ENCODE results near the gene KANSL1.

KANSL1 gene

DNA sequence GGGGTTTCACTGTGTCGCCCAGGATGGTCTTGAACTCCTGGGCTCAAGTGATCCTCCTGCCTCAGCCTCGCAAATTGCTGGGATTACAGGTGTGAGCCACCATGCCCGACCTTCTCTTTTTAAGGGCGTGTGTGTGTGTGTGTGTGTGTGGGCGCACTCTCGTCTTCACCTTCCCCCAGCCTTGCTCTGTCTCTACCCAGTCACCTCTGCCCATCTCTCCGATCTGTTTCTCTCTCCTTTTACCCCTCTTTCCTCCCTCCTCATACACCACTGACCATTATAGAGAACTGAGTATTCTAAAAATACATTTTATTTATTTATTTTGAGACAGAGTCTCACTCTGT lies 190.3 kb downstream of the KANSL1 start:
- no peak for DNase-seq (ENCODE audit: low read depth in 2 of 2, low spot score in 1 of 2)

DNA sequence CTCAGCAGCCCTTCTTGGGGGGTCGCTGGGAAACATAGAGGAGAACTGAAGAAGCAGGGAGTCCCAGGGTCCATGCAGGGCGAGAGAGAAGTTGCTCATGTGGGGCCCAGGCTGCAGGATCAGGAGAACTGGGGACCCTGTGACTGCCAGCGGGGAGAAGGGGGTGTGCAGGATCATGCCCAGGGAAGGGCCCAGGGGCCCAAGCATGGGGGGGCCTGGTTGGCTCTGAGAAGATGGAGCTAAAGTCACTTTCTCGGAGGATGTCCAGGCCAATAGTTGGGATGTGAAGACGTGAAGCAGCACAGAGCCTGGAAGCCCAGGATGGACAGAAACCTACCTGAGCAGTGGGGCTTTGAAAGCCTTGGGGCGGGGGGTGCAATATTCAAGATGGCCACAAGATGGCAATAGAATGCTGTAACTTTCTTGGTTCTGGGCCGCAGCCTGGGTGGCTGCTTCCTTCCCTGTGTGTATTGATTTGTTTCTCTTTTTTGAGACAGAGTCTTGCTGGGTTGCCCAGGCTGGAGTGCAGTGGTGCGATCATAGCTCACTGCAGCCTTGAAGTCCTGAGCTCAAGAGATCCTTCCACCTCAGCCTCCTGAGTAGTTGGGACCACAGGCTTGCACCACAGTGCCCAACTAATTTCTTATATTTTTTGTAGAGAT lies 190.8 kb downstream of the KANSL1 start:
- peak; percentile 44 to 61 for DNase-seq (ENCODE audit: low read depth in 2 of 2, low spot score in 1 of 2)

DNA sequence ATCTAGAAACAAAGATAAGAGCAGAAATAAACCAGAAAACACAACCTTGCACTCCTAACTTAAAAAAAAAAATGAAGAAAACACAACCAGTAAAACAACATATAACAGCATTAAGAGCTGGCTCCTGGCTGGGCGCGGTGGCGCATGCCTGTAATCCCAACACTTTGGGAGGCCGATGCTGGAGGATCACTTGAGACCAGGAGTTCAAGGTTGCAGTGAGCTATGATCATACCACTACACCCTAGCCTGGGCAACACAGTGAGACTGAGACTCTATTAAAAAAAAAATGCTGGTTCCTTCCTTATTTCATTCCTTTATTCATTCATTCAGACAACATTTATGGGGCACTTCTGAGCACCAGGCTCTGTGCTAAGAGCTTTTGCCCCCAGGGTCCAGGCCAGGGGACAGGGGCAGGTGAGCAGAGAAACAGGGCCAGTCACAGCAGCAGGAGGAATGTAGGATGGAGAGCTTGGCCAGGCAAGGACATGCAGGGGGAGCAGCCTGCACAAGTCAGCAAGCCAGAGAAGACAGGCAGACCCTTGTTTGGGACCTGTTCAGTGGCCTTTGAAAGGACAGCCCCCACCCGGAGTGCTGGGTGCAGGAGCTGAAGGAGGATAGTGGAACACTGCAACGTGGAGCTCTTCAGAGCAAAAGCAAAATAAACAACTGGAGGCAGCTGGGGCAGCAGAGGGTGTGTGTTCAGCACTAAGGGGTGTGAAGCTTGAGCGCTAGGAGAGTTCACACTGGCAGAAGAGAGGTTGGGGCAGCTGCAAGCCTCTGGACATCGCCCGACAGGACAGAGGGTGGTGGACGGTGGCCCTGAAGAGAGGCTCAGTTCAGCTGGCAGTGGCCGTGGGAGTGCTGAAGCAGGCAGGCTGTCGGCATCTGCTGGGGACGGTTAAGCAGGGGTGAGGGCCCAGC lies 191.6 kb downstream of the KANSL1 start:
- no peak for DNase-seq (ENCODE audit: low read depth in 2 of 2, low spot score in 1 of 2)

DNA sequence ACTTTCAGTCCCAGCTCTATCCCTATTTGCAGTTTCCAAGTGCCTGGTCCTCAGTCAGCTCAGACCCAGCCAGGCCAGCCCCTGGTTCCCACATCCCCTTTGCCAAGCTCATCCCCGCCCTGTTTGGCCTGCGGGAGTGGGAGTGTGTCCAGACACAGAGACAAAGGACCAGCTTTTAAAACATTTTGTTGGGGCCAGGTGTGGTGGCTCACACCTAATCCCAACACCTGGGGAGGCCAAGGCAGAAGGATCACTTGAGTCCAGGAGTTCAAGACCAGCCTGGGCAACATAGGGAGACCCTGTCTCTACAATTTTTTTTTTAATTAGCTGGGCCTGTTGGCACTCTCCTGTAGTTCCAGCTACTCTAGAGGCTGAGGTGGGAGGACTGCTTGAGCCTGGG lies 192.5 kb downstream of the KANSL1 start:
- DNase-seq (ENCODE audit: low read depth in 2 of 2, low spot score in 1 of 2), result no peak

DNA sequence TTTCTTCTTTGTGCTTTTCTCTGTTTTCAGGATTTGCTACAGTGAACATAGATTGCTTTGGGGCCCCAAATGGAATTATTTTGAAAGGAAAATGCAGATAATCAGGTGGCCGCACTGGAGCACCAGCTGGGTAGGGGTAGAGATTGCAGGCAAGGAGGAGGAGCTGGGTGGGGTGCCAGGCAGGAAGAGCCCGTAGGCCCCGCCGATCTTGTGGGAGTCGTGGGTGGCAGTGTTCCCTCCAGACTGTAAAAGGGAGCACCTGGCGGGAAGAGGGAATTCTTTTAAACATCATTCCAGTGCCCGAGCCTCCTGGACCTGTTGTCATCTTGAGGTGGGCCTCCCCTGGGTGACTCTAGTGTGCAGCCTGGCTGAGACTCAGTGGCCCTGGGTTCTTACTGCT lies 192.9 kb downstream of the KANSL1 start:
- no peak for DNase-seq (ENCODE audit: low read depth in 2 of 2, low spot score in 1 of 2)

DNA sequence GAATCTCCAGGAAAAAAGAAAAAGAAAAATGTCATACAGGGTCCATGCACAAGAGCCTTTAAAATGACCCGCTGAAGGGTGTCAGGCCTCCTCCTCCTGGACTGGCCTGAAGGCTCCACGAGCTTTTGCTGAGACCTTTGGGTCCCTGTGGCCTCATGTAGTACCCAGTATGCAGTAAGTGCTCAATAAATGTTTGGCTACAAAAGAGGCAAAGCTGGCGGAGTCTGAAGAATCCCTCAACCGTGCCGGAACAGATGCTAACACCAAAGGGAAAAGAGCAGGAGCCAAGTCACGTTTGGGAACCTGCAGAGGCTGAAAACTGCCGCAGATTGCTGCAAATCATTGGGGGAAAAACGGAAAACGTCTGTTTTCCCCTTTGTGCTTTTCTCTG lies 193.3 kb downstream of the KANSL1 start:
- DNase-seq (ENCODE audit: low read depth in 2 of 2, low spot score in 1 of 2), result no peak

DNA sequence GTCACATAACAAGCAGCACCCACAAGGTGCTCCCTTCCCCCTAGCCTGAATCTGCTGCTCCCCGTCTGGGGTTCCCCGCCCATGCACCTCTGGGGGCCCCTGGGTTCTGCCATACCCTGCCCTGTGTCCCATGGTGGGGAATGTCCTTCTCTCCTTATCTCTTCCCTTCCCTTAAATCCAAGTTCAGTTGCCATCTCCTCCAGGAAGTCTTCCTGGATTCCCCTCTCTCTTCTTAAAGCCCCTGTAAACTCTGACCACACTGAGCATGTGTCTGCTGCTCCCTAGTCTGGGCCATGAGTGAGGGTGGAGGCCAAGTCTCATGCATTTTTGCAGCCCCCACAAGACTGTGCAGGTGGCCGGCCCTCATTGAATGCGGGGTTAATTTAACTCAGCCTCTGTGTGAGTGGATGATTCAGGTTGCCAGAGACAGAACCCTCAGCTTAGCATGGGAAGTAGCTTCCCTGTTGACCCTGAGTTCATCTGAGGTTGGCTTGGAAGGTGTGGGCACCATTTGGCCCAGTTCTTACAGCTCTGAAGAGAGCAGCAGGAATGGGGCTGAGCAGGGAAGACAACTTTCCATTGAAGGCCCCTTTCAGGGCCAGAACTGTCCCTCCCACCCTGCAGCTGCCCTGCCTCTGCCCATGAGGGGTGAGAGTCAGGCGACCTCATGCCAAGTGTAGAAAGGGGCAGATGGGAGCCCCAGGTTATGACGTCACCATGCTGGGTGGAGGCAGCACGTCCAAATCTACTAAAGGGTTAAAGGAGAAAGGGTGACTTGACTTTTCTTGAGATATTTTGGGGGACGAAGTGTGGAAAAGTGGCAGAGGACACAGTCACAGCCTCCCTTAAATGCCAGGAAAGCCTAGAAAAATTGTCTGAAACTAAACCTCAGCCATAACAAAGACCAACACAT lies 194.0 kb downstream of the KANSL1 start, which contains the start of gene STH:
Gene STH, plus strand, starts transcription at position 264 of the 913 bp plus-strand sequence. Its CDS starts 30 bp downstream, at position 294.
- no peak for DNase-seq (ENCODE audit: low read depth in 2 of 2, low spot score in 1 of 2)

DNA sequence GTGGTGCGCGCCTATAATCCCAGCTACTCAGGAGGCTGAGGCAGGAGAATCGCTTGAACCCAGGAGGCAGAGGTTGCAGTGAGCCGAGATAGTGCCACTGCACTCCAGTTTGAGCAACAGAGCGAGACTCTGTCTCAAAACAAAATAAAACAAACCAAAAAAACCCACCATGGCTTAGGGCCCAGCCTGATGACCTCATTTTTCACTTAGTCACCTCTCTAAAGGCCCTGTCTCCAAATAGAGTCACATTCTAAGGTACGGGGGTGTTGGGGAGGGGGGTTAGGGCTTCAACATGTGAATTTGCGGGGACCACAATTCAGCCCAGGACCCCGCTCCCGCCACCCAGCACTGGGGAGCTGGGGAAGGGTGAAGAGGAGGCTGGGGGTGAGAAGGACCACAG lies 195.6 kb downstream of the KANSL1 start:
- DNase-seq (ENCODE audit: low read depth in 2 of 2, low spot score in 1 of 2), result no peak

DNA sequence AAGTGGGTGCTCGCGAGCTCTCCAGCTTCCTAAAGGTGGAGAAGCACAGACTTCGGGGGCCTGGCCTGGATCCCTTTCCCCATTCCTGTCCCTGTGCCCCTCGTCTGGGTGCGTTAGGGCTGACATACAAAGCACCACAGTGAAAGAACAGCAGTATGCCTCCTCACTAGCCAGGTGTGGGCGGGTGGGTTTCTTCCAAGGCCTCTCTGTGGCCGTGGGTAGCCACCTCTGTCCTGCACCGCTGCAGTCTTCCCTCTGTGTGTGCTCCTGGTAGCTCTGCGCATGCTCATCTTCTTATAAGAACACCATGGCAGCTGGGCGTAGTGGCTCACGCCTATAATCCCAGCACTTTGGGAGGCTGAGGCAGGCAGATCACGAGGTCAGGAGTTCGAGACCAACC lies 196.1 kb downstream of the KANSL1 start:
- no peak for DNase-seq (ENCODE audit: low read depth in 2 of 2, low spot score in 1 of 2)

DNA sequence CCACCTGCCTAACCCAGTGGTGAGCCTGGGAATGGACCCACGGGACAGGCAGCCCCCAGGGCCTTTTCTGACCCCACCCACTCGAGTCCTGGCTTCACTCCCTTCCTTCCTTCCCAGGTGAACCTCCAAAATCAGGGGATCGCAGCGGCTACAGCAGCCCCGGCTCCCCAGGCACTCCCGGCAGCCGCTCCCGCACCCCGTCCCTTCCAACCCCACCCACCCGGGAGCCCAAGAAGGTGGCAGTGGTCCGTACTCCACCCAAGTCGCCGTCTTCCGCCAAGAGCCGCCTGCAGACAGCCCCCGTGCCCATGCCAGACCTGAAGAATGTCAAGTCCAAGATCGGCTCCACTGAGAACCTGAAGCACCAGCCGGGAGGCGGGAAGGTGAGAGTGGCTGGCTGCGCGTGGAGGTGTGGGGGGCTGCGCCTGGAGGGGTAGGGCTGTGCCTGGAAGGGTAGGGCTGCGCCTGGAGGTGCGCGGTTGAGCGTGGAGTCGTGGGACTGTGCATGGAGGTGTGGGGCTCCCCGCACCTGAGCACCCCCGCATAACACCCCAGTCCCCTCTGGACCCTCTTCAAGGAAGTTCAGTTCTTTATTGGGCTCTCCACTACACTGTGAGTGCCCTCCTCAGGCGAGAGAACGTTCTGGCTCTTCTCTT lies 196.8 kb downstream of the KANSL1 start:
- DNase-seq (ENCODE audit: low read depth in 2 of 2, low spot score in 1 of 2), result no peak

DNA sequence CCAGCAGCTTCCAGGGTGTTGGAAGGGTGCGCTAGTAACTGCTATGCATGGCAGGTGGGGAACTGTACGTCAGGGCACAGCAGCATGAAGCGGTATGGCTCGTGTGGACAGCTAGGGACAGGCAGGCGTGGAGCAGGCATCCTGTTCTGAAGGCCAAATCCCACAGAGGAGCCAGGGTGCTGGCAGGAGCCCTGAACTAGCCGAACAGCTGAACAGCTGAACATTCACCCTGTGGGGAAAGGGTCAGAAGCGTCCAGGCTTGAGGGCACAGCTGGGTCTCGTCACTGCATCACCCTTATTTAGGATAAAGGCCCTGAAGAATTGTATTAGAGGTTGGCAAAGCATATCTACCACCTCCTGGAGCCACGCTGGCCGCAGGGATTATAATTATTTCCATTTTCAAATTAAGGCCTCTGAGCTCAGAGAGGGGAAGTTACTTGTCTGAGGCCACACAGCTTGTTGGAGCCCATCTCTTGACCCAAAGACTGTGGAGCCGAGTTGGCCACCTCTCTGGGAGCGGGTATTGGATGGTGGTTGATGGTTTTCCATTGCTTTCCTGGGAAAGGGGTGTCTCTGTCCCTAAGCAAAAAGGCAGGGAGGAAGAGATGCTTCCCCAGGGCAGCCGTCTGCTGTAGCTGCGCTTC lies 197.5 kb downstream of the KANSL1 start:
- no peak for DNase-seq (ENCODE audit: low read depth in 2 of 2, low spot score in 1 of 2)

DNA sequence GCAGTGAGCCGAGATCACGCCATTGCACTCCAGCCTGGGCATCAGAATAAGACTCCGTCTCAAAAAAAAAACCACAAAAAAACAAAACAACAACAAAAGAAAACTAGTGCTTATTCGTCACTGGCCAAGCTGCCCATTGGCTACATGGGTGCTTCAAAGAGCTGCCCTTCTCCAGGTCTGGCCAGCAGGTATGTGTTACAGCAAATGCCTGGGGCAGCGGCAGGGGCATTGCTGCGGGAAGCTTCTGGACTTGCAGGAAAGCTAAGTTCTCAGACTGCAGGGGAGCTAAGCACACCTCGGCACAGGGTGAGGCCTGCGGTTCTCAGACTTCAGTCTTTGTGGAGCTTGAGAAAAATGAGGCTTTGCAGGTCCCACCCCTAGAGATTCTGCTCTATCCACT lies 198.2 kb downstream of the KANSL1 start:
- DNase-seq (ENCODE audit: low read depth in 2 of 2, low spot score in 1 of 2), result no peak

DNA sequence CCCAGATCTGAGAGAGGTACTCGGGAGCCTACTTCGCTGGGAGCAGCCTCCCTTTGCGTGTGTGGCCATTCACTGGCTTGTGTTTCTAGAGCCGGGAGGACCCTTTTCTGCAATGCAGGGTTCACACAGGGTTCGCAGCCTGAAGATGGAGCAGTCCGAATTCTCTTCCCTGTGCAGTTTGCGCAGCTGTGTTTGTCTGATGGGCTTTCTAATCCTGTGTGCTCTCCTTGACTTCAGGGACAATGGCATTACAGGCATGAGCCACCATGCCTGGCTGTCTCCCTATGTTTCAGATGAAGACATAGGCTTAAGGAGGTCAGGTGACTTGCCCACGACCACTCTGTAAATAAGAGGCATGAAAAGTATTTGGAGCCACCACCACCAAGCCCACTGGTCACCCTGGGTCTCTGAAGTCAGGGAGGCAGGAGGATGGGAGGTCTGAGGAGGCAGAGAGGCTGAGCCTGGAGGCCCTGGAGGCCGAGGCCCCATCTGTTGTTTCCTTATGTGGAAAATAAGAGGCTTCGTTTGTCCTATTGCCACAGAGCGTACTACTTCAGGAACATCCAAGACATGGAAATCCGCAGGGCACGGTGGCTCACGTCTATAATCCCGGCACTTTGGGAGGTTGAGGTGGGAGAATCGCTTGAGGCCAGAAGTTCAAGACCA lies 199.1 kb downstream of the KANSL1 start:
- DNase-seq (ENCODE audit: low read depth in 2 of 2, low spot score in 1 of 2), result no peak

DNA sequence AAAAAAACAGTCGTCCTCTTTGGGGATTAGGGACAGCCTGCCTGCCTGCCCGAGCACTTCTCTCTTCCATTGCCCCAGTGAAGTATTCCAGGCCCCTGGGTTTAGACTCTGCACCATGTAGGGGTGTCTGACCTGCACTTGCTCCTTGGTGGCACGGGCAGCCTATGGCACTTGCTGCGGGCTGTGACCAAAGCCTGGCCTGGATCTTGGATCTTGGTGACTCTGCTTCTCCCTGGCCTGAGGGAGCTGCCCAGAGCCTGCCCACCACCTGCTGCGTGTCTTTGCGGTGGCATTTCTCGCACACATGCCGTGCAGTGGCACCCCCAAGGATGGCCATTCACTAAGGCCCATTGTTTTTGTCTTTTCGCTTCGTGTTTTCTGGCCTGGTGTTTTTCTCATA lies 200.3 kb downstream of the KANSL1 start:
- DNase-seq (ENCODE audit: low read depth in 2 of 2, low spot score in 1 of 2), result no peak

DNA sequence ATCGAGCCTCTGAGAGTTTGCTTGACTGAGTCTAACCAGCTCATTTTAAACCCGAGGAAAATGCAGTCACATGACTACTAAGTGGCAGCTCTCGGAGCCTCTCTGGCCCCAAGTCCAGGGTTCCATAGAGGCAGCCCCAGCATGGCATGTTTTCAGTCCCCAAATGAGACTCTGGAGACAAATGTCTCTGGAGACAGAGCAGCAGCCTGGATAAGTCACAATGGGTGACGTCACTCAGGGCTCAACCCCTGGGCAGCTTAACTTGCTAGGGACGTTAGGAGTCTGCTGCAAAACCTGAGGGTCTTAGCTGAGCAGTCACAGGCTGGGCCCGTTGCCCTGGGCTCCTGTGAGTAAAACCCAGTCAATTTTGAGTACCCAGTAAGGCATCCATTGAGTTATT lies 201.1 kb downstream of the KANSL1 start:
- no peak for DNase-seq (ENCODE audit: low read depth in 2 of 2, low spot score in 1 of 2)

DNA sequence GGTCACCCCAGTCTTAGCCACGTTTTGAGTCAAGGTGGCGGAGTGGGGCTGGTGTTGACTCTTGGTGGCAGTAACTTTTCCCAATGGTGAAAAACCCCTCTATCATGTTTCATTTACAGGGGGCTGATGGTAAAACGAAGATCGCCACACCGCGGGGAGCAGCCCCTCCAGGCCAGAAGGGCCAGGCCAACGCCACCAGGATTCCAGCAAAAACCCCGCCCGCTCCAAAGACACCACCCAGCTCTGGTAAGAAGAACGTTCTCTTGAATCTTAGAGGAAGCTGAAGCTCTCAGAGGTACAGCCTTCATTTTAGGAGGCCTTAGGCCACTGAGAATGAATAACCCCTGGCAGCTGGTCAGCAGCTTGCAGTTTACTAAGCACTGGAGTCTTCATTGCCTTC lies 201.9 kb downstream of the KANSL1 start:
- DNase-seq (ENCODE audit: low read depth in 2 of 2, low spot score in 1 of 2), result no peak

DNA sequence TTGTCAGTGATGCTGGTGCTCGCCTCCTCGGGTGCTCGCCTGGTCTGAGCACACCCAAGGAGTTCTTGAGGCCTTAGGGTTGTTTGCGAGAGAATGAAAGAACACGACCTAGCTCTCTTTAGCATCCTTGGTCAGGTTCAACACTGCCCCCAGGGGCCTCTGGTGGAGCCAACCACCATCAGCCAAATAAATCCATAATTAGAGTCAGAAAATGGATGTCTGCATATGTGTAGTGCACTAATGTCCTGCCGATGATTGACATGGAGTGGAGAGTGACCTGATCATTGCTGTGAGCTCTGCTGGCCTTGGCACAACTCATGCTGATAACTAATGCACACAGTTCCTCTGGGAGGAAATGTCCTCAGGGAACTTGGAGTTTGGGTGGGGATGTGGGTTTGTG lies 202.3 kb downstream of the KANSL1 start:
- no peak for DNase-seq (ENCODE audit: low read depth in 2 of 2, low spot score in 1 of 2)

DNA sequence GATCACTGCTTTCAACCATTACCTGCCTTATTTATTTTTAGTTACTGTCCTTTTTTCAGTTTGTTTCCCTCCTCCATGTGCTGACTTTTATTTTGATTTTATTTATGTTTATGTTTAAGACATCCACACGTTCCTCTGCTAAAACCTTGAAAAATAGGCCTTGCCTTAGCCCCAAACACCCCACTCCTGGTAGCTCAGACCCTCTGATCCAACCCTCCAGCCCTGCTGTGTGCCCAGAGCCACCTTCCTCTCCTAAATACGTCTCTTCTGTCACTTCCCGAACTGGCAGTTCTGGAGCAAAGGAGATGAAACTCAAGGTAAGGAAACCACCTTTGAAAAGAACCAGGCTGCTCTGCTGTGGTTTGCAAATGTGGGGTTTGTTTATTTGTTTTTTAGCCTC lies 203.5 kb downstream of the KANSL1 start:
- no peak for DNase-seq (ENCODE audit: low read depth in 2 of 2, low spot score in 1 of 2)

DNA sequence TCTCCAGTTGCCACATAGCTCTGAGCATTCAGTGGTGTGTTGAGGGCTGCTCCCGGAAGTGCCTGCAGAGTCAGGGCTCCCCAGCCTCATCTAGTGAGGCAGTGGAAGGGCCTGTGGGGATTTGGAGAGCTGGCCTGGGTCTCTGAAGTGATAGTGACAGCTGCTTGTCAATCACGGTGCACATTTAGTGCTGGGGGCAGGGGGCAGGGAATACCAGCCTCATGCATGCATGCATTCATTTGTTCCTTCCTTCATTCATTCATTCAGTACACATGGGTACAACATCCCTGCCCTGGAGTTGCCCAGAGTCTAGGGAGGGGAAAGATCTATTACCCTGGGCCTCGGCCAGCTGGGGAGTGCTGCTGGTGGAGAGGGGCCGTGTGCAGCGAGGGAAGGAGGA lies 205.5 kb downstream of the KANSL1 start:
- DNase-seq (ENCODE audit: low read depth in 2 of 2, low spot score in 1 of 2), result no peak

DNA sequence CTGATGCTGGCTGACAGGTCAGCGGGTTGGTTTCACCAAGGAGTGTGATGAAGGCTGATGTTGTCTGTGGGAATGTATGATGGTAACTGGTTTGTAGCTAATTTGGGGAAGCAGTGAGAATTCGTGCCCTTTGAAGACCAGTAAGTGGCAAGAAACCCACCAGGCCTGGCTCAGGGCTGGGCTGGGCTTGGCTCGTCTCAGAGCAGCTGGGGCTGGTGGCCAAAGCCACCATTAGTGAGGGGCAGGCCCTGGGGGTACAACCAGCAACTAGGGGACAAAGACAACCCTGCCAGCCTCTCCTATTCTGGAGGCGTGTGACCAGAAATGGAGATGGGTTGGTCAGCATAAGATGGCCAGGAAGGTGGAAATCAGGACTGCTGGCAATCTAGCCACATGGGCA lies 207.2 kb downstream of the KANSL1 start:
- DNase-seq (ENCODE audit: low read depth in 2 of 2, low spot score in 1 of 2), result no peak

All from stimulated activated CD8-positive, alpha-beta memory T cell treated with anti-CD3 and anti-CD28 coated beads, Interleukin-4, amount 100 ng/mL, for 4 hours (primary cell).